Loucy (cell line): ENCODE measurements around the gene CLDN22.

ENCODE experiments used
- H2AFZ ChIP-seq: fragments of 200-600 bp; sonication (generic); 2 replicates; pipeline ENCODE4 v1.6.0; 2016; ENCODE audit warnings: antibody characterized with exemption, mild to moderate bottlenecking, low read length, moderate library complexity
- H3F3A ChIP-seq: fragments of 200-600 bp; 2 replicates; pipeline ENCODE4 v1.6.0; 2016; ENCODE audit warnings: antibody characterized with exemption, low read depth, mild to moderate bottlenecking
- H3K27me3 ChIP-seq: fragments of 200-600 bp; sonication (generic); 2 replicates; pipeline ENCODE4 v1.6.1; 2014; ENCODE audit warnings: low read length, mild to moderate bottlenecking; ENCODE audit not compliant: insufficient read depth, poor library complexity, severe bottlenecking
- H3K36me3 ChIP-seq: fragments of 200-600 bp; sonication (generic); 2 replicates; pipeline ENCODE4 v1.6.1; 2016; ENCODE audit warnings: low read length; ENCODE audit not compliant: insufficient read depth
- H3K4me1 ChIP-seq: fragments of 200-600 bp; sonication (generic); 2 replicates; pipeline ENCODE4 v1.5.1; 2014; ENCODE audit warnings: low read length, mild to moderate bottlenecking; ENCODE audit not compliant: insufficient read depth, poor library complexity, severe bottlenecking
- H3K4me2 ChIP-seq: fragments of 200-600 bp; sonication (generic); 2 replicates; pipeline ENCODE4 v1.6.0; 2014; ENCODE audit warnings: antibody characterized with exemption, low read length, low read depth, mild to moderate bottlenecking; ENCODE audit not compliant: poor library complexity, severe bottlenecking
- H3K4me3 ChIP-seq: fragments of 200-600 bp; sonication (generic); 2 replicates; pipeline ENCODE4 v1.5.1; 2014; ENCODE audit warnings: low read length, mild to moderate bottlenecking, mixed read lengths; ENCODE audit not compliant: poor library complexity, severe bottlenecking
- H3K79me2 ChIP-seq: fragments of 200-600 bp; sonication (generic); 2 replicates; pipeline ENCODE4 v1.6.1; 2014; ENCODE audit warnings: low read length; ENCODE audit not compliant: insufficient read depth
- H3K9ac ChIP-seq: fragments of 200-600 bp; sonication (generic); 2 replicates; pipeline ENCODE4 v1.6.0; 2014; ENCODE audit warnings: mild to moderate bottlenecking, low read depth, low read length, moderate library complexity; ENCODE audit not compliant: poor library complexity, severe bottlenecking
- H3K9me2 ChIP-seq: fragments of 200-600 bp; sonication (generic); replicated peaks from 2 replicates; pipeline ENCODE4 v1.6.1; 2016; ENCODE audit warnings: low read depth, low read length, mixed read lengths
- H3K9me3 ChIP-seq: fragments of 200-600 bp; sonication (generic); 2 replicates; pipeline ENCODE4 v1.6.1; 2014; ENCODE audit warnings: mild to moderate bottlenecking, antibody characterized with exemption, low read length, low read depth; ENCODE audit not compliant: insufficient read depth
- H4K20me1 ChIP-seq: fragments of 200-600 bp; sonication (generic); 2 replicates; pipeline ENCODE4 v1.6.0; 2014; ENCODE audit warnings: antibody characterized with exemption, low read length, mild to moderate bottlenecking; ENCODE audit not compliant: insufficient read depth, poor library complexity, severe bottlenecking
- CTCF ChIP-seq: fragments of 200-600 bp; sonication (generic); conservative IDR thresholded peaks from 2 replicates; pipeline ENCODE4 v1.5.1; 2014; ENCODE audit warnings: mild to moderate bottlenecking, antibody characterized with exemption, low read length
- EZH2phosphoT487 ChIP-seq: fragments of 200-600 bp; IDR thresholded peaks from 2 replicates; pipeline ENCODE4 v1.6.1; 2018; ENCODE audit warnings: antibody characterized with exemption, mild to moderate bottlenecking, moderate library complexity, borderline replicate concordance

The CLDN22 gene

GRCh38 chr4:183303301-183303700, 16.8 kb downstream of the CLDN22 start:
- Histone ChIP-seq H3K4me2 (no peak overlapping the region), H3K9ac (no peak overlapping the region), H3K9me3 (no peaks in the 10 kb centered on the region), H3K9me2 (no peaks in the 10 kb centered on the region), H3K79me2 (no peaks in the 10 kb centered on the region), H2AFZ (no peak overlapping the region), H3K4me3 (no peak overlapping the region), H3K36me3 (no peaks in the 10 kb centered on the region), H3F3A (no peaks in the 10 kb centered on the region), H3K4me1 (no peaks in the 10 kb centered on the region), H3K27me3 (no peaks in the 10 kb centered on the region), H4K20me1 (no peaks in the 10 kb centered on the region)
- no peak for TF ChIP-seq EZH2phosphoT487
- no peak for TF ChIP-seq CTCF

DNA sequence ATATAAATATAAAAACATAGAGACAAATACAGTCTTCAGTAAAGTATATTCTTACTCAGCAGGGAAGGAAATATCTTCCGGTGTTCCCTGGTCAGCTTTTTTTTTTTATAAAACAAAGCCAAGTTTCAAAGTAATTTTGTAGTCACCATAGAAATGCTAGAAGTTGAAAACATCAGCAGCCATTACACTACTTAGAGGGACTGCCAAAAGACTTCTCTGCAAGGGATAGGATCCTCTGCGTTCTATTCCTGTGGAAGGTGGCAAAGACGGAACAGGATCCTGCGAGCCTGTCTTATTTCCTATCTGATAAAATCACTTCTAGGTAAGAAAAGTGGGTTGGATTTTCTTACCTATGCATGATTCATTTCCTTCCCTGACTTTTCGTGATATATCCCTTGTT, 19.4 kb downstream of the CLDN22 start:
- Histone ChIP-seq H3K36me3 (no peaks in the 10 kb centered on the region), H3K4me3 (no peak overlapping the region), H4K20me1 (no peaks in the 10 kb centered on the region), H3K9ac (no peak overlapping the region), H3K9me2 (no peaks in the 10 kb centered on the region), H3K79me2 (no peaks in the 10 kb centered on the region), H3F3A (no peaks in the 10 kb centered on the region), H3K4me1 (no peaks in the 10 kb centered on the region), H3K27me3 (no peaks in the 10 kb centered on the region), H2AFZ (no peak overlapping the region), H3K9me3 (no peaks in the 10 kb centered on the region), H3K4me2 (no peak overlapping the region)
- TF ChIP-seq CTCF (no peak), EZH2phosphoT487 (no peak)

DNA sequence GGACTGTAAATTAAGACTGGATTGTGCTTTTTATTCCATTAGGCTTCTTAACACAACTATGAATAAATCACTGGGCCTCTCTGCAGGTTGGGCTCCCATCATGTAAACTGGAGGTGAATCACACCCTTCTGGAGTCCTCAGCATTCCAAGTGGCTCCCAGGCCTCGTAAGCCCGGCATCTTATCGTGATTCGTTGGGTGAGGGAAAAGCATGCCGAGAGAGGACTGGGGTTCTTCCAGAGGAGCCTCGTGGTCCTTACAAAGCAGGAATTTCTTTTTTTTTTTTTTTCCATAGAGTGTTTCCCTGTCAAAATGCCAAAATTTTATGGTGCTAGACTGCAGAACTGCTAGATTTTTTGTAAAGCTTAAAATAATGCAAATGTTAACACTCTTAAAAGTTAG, 20.0 kb downstream of the CLDN22 start:
- no peaks in the 10 kb centered on the region for H3K9me3 ChIP-seq
- H3K27me3 ChIP-seq, result no peaks in the 10 kb centered on the region
- H4K20me1 ChIP-seq, result no peaks in the 10 kb centered on the region
- H3K4me1 ChIP-seq, result no peaks in the 10 kb centered on the region
- H3K4me3 ChIP-seq, result no peak overlapping the region
- no peak for TF ChIP-seq CTCF
- no peak for TF ChIP-seq EZH2phosphoT487
- no peaks in the 10 kb centered on the region for H3K79me2 ChIP-seq
- no peak overlapping the region for H3K9ac ChIP-seq
- no peak overlapping the region for H2AFZ ChIP-seq
- H3F3A ChIP-seq, result no peaks in the 10 kb centered on the region
- H3K36me3 ChIP-seq, result no peaks in the 10 kb centered on the region
- H3K9me2 ChIP-seq, result no peaks in the 10 kb centered on the region
- H3K4me2 ChIP-seq, result no peak overlapping the region
